HG02588 (cell line): ENCODE results near the gene MEF2A.
"Not testable (repeated sequence)": the region's sequence is repeated elsewhere in the genome, so short reads cannot be mapped to it uniquely, and the experiment has no call there.

Experiments used
- ATAC-seq: cut with Tn5 transposase; IDR thresholded peaks from one replicate; pipeline ENCODE4 v1.9.1; 2021; ENCODE audit warnings: mild to moderate bottlenecking, moderate library complexity; ENCODE audit not compliant: unreplicated experiment

Gene MEF2A

DNA sequence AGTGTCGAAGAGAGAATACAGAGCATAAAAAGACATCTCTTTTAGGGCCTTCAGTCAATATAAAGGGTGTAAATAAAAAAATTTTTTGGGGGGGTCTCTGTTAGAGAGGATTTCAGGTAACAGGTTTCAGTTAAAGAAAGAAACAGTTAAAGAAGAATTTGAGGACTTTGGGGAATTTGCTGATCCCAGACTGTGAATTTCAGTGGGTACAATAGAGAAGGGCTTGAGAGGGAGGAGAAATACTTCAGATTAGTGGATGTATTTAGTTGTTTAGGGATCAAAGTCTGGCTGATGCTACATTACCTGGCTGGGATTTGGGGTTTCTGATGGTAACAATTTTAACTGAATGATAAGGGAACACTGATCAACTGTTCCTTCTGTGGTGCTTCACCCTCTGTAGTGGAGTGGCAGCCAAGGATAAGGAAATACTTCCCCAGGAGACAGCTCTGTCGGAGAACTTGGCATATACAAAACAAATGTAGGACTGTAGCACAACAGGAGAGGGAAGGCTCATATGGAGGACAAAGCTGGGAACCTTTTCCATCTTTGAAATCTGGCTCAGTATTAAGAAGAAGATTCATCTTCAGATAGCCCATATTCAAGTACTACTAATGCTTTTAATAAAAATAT, 79.2 kb downstream of the MEF2A start:
- ATAC-seq, result no peak

DNA sequence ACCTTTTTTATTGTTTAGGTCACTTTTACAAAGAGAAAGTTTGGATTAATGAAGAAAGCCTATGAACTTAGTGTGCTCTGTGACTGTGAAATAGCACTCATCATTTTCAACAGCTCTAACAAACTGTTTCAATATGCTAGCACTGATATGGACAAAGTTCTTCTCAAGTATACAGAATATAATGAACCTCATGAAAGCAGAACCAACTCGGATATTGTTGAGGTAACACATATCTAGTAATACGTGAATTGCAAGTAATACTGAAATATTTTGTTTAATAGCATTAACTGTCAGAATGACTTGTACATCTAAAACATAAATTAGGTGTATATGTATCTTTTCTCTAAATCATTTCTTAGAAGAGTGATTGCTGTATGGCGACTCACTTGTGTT, 79.8 kb downstream of the MEF2A start:
- no peak for ATAC-seq

DNA sequence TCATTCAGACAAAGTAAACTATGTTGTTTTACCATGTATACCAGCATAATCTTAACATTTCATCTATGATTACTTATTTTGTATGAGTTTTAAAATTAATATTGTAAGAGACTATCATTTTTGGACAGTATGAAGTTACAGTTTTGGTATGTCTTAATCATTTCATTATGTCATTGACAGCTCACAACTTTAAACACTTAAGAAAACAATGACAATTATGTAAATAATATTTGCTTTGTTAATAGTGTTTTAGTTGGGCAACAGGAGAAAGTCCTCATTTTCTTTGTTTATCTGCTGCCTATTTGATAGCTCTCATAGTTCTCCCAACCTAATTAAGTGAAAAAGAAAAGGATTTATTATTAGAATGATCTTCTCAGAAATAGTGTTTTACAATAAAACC, 80.2 kb downstream of the MEF2A start:
- ATAC-seq, result no peak

DNA sequence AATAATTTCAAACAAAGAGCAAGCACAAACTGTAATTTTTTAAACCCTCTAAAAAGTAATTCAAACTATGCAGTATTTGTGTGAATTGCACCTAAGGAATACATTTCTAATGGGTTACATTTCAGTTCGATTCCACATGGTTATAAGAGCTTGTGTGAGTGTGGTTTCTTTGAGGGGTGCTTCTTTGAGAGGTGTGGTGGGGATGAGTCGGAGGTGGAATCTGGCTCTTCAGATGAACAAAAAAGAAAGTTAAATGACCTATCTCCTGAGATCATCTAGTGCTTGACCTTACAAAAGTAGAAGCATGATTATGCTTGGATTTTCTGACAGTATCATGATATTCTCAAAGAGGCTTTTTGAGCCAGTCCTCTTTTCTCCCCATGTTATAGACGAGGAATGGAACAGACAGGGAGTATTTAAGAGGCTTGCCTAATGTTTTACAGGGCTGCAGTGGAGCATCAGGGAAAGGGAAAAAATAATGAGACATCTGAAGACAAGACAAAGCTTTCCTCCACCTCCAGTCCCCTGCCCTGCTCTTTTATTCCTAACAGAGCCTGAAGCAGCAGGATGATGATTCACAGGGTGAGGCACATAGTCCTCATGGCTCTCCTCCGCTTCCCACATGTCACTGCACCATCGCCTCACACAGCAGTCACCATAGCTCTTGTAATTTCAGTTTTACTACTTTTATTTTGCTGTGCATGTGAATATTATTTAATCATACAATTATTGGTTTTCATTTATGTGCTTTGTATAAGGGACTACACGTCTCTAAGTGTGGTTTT, 85.4 kb downstream of the MEF2A start:
- ATAC-seq, result no peak

DNA sequence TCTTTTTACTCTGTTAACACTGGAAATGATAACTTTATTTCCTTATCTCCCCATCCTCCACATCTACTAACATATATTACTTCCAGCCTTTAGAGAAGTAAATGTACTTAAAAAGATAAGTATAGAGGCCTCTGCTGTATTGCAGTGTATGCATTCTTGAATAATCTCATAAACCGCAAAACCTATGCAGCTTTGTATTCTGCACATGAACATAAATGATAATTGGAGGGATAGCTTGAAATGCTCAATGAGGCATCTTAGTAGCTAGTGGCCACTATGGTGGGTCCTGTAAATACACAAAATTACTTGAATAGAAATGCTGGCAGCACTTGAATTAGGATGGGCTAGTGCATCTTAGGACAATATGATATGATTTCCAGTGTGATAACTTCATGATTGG, 90.4 kb downstream of the MEF2A start:
- ATAC-seq, result no peak

DNA sequence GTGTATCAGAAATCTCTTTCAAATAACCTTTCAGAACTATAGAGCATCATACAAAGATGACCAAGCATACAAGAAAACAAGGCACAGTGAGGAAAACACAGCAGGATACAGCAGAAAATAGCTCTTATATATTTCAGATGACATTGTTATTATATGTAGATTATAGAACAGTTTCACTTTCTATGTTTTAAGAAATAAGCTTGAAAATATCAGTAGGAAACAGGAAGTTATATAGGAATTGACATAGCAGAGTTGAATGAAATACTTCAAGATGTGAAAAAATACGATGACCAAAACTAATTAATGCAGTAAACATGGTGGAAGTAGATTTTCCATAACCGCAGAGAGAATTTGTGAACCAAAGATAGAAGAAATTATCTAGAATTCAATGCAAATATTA, 92.2 kb downstream of the MEF2A start:
- no peak for ATAC-seq

DNA sequence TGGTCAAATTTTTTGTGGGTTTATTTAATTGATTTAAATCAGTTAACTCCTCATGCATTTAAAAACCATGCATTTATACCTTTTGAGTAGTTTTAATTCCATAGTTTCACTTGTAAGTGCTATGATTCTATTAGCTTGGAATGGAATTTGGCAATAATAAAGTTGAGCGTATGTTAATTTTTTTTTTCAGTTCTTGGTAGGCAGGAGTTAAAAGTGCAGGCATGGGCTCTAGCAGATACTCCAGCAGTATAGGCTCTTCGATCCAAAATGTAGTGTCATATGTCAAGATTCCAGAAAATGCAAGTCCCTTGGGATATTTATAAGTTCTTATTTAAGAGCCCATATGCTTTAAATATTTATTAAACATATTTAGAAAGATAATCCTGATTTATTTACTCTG, 97.1 kb downstream of the MEF2A start:
- no peak for ATAC-seq

DNA sequence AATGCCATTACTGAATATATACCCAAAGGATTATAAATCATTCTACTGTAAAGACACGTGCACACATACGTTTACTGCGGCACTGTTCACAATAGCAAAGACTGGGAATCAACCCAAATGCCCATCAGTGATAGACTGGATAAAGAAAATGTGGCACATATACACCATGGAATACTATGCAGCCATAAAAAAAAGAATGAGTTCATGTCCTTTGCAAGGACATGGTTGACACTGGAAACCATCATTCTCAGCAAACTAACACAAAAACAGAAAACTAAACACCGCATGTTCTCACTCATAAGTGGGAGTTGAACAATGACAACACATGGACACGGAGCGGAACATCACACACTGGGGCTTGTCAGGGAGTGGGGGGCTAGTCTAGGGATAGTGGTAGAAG, 100.3 kb downstream of the MEF2A start:
- ATAC-seq, result not testable (repeated sequence)

DNA sequence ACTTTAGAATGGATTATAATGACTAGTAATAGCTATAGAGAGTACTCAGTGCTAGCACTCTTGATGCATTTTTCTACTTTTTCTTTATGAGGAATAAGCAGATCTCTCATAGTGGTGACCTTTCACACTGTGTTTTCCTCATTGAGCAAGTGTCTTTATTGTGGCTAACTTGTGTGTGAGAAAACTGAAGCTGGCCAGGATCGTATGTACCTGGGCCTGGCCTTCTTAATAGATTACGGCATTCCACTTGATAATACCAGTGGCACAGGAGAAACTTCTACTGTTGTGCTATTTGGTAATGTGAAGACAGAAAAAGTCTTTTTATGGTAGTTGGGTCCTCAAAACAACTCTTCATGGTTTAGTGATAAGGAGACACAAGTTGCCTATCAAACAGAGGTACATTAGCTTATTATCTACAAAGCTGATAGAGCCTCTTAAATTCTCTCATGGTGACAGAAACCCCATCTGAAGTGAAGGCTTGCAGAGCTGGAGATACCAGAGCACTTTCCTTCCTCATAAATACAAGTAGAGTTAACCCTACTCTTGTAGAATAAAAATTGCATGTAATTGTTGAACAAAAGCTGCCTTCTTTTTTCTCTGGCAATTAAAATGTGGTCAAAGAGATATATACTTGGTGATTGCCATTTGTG, 102.9 kb downstream of the MEF2A start:
- ATAC-seq, result no peak

DNA sequence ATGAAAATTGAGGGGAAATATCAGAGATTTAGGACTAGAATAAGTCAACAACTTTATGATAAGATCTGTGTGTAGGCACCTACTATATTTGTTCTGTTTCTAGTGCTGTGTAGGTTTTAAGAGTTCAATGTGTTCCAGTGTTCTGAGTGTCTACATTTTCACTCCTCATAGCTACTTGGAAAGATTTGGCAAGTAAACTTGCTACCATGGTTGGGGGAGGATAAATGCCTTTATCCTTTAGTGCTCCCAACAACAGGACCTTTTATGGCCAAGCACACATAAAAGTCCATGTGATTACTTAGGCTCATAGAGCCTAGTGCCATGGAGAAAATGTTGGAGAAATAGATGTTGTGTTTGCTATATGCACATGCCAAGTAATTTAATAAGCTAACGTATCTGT, 103.5 kb downstream of the MEF2A start:
- no peak for ATAC-seq

DNA sequence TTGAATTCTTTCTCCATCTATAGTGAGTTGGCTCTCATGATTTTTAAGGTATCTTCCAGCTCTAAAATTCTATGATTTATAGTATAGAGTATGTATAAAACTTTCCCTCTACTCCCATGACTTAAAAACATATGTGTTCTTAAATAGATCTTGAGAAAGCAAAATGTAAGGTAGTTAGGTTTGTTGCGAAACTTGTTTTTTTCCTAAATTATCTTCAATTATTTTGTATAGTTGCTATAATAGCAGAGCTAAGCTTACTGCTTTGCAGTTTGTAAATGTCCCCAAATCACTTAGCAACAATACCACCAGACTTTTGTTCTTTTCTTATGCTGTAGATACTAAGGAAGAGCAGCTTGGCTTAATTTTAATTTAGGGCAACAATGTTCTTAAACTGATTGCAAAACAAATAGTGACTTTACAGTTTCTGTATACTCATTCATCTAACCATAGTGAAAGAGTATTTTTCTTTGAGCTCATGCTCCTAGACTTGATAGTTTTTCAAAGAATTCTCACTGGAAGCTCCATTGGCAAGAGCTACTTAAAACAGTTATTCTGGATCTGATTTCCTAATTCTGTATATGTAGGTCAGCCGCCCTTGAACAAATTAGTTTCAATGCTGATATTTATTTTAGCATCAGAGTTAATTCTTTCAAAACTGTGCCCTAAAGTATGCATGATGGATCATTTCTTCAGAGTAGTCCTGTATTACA, 106.3 kb downstream of the MEF2A start:
- ATAC-seq, result no peak

DNA sequence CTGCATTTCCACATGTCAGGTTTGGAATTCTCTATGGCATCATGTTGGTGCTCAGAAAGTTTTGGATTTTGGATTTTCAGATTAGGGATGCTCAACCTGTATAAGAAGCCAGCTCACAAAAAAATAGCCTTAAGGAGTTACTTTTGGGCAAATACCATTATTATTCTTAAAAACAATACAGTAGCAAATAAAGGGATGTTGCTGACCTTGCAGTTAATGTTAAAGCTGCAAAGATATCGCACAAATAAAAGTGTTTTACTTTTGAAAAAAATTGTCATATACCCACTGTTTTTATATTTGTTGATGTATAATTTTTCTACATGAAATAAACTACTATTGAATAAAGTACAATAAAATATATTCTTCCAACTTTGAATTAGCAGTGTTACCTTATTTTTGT, 107.3 kb downstream of the MEF2A start:
- ATAC-seq, result no peak

DNA sequence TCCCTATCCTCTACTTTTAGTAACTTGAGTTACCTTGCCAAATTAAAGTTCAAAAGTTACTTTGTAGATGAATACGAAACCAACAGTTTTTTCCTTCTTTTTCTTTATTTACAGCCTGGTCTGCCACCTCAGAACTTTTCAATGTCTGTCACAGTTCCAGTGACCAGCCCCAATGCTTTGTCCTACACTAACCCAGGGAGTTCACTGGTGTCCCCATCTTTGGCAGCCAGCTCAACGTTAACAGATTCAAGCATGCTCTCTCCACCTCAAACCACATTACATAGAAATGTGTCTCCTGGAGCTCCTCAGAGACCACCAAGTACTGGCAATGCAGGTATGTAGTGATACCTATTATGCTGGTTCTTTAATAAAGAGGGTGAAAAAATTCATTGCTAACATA, 108.5 kb downstream of the MEF2A start:
- ATAC-seq, result no peak

DNA sequence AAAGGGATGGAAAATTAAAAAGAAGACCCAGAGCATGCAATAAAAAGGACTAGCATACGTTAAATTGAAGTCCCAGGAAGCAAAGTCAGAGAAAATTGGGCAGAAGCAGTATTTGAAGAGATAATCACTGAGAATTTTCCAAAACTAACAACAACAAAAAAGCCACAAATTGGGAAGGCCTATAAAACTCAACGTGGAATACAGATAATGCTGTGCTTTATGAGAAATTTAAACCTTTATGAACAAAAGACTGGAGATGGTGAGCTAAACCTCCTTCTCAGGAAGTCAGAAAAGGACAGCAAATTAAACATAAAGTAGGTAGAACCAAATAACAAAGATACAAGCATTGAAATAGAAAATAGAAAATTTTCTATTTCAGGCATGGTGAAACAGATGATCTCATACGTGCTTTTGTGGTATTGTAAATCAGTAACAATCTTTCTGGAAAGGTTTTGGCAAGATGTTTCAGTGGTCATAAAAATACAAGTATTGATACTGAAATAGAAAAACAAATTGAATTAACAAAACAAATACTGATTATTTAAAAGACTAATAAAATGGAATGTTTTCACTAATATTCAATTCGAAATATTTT, 111.9 kb downstream of the MEF2A start:
- peak; percentile 77 for ATAC-seq

DNA sequence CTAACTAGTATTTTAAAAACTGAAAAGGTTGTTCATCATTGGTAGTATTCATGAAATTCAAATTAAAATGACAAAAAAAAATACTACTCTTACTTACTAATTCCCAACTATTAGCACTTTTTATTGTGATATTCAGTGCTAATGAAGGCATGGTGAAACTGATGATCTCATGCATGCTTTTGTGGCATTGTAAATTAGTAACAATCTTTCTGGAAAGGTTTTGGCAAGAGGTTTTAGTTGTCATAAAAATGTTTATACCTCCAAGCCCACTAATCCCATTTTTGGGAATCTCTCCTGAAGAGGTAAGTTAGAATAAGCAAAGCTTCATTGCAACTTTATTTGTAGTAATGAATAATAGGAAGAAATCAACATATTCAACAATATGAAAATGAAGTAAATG, 114.5 kb downstream of the MEF2A start:
- ATAC-seq, result no peak

DNA sequence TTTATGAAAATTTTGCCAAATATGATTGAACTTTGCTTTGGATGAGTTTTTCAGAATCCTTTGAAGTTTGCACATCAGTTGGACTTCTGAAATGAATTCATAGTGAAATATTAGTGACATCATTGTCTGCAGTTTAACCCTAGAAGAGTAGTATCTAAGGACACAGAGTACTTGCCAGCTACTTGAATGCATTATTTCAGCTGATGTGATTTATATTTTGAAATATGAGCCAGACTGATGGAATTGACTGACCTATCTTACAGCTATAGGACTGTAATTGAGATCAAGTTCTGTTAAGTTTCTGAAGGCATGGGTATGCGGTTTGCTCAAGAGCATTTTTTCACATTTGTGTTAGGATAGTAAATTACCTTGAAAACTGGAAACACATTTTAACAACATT, 116.2 kb downstream of the MEF2A start:
- no peak for ATAC-seq

DNA sequence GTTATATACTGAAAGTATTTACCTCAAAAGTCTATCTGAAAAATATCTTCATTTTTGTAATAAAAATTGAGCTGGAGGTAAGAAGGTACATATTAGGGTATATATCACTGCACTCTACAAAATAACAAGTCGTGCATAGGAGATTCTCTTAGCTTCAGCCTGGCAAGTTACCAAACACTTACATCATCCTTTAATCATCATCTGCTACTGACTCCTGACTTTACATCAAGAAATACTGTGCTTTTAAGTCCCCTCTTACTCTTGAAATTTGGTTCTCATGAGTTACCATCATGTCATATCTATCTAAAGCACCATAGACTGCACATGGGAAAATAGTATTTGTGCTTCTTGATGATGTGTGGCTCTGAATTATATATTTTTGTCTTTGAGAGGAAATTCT, 116.7 kb downstream of the MEF2A start:
- no peak for ATAC-seq

DNA sequence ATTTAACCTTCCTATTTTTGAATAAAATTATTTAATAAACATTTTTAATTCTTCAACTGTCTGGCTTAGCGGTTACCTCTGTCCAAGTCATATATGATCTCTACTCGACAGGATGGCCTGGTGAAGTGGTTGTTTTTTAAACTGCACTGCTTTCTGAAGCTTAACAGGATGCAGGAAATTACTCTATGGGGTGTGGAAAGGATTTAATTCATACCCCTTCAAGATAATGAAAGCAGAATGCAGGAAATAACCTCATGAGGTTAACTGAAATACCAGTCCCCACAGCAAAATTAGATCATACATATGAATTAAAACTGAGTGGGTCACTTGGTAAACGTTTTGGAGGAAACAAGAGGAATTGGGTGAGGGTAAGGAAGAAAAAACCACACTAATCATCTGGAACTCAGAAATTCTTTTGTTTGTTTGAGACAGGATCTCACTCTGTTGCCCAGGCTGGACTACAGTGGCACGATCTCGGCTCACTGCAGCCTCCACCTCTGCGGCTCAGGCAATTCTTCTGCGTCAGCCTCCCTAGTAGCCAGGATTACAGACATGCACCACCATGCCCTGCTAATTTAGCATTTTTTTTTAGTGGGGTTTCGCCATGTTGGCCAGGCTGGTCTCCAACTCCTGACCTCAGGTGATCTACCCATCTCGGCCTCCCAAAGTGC, 117.4 kb downstream of the MEF2A start:
- no peak for ATAC-seq

DNA sequence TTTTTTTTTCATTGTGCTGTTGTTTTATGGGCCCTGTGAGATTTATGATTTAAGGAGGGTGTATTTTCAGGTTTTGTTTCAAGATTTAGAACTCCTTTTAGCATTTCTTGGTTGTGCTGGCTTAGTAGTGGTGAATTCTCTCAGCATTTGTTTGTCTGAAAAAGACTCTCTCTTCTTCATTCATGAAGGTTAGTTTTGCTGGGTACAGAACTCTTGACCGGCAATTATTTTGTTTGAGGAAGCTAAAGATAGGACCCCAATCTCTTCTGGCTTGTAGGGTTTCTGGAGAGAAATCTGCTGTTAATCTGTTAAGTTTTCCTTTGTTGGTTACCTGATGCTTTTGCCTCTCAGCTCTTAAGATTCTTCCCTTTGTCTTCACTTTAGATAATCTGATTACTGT, 120.5 kb downstream of the MEF2A start:
- no peak for ATAC-seq

DNA sequence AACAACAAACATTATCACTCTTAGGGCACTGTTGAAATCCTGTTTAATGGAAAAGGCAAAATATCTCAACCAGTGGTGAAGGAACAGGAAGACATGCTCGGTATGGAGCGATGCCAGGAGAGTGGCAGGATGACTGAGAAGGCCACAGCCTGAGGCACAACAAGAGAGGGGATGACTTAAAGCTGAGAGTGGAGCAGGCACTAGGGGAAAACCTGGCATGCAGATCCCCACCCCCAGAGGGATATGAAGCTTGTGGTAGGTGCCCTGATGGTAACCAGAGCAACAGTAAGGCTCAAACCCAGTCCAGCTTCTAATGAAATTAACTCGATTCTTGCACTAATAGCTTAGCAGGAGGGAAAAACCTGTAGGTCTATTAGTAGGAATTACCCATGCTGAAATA, 127.0 kb downstream of the MEF2A start:
- ATAC-seq, result no peak

DNA sequence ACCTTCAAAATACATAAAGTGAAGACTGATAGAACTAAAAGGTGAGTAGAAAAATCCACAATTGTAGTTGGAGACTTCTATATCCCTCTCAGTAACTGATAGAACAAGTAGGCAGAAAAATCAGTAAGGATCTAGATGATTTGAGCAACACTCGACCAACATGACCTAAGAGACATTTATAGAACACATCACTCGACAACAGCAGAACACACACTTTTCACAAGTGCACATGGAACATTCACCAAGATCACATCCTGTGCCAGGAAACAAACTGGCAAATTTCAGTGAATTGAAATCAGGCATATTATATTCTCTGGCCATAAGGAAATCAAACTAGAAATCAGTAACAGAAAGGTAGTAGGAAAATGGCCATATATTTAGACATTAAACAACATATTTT, 130.3 kb downstream of the MEF2A start:
- no peak for ATAC-seq
